ENCODE measurements around the gene ELL. TPM values are rescaled to one million over a fixed set of nuclear protein-coding genes. Genes with fewer than 3 reads are reported as not detected.

The ELL gene
- total RNA-seq, 1 donor from 2014 or later, result 16.0 TPM

GRCh38 chr19:18518639-18519038, 3.2 kb downstream of the ELL start:
- no peak overlapping the region for H3K27ac Mint-ChIP-seq (ENCODE audit: unreplicated experiment)
- DNase-seq (ENCODE audit: low read depth) (no peak), FAIRE-seq (no peak)
- Histone ChIP-seq H3K27ac (ENCODE audit: low read depth, low read length) (no peak overlapping the region), H3K4me1 (ENCODE audit: insufficient read depth, low read length) (peaks cover 26% of the 10 kb centered on the region), H3K4me3 (ENCODE audit: insufficient read depth, low read depth, low read length) (no peak overlapping the region), H3K79me2 (ENCODE audit: insufficient read depth, low read length) (peaks cover 79% of the 10 kb centered on the region), H2AFZ (ENCODE audit: low read depth, low read length) (no peak overlapping the region), H4K20me1 (ENCODE audit: insufficient read depth, low read length) (peaks cover 68% of the 10 kb centered on the region), H3K27me3 (ENCODE audit: insufficient read depth, low read length) (no peaks in the 10 kb centered on the region), H3K4me2 (ENCODE audit: low read length) (no peak overlapping the region), H3K9me3 (ENCODE audit: insufficient read depth, low read depth, low read length) (no peaks in the 10 kb centered on the region), H3K9ac (ENCODE audit: low read length) (no peak overlapping the region), H3K36me3 (ENCODE audit: insufficient read depth, low read length) (no peaks in the 10 kb centered on the region)
- no peak overlapping the region for H3K4me3 Mint-ChIP-seq (ENCODE audit: unreplicated experiment)
- no peaks in the 10 kb centered on the region for H3K9me3 Mint-ChIP-seq (ENCODE audit: unreplicated experiment)
- TF ChIP-seq, protein P1, sequence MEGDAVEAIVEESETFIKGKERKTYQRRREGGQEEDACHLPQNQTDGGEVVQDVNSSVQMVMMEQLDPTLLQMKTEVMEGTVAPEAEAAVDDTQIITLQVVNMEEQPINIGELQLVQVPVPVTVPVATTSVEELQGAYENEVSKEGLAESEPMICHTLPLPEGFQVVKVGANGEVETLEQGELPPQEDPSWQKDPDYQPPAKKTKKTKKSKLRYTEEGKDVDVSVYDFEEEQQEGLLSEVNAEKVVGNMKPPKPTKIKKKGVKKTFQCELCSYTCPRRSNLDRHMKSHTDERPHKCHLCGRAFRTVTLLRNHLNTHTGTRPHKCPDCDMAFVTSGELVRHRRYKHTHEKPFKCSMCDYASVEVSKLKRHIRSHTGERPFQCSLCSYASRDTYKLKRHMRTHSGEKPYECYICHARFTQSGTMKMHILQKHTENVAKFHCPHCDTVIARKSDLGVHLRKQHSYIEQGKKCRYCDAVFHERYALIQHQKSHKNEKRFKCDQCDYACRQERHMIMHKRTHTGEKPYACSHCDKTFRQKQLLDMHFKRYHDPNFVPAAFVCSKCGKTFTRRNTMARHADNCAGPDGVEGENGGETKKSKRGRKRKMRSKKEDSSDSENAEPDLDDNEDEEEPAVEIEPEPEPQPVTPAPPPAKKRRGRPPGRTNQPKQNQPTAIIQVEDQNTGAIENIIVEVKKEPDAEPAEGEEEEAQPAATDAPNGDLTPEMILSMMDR (IDR thresholded peaks at IDR 0.05; ENCODE audit: insufficient read depth, low read depth, low read length), result no peak
- no peak for TF ChIP-seq EZH2 (IDR thresholded peaks at IDR 0.05; ENCODE audit: insufficient read depth, low read length)
- H3K36me3 Mint-ChIP-seq (ENCODE audit: low read depth, unreplicated experiment), result peaks cover 2% of the 10 kb centered on the region
- peaks cover 18% of the 10 kb centered on the region for H3K4me1 Mint-ChIP-seq (ENCODE audit: low read depth, unreplicated experiment)
- H3K27me3 Mint-ChIP-seq (ENCODE audit: low read depth, unreplicated experiment), result no peaks in the 10 kb centered on the region

DNA sequence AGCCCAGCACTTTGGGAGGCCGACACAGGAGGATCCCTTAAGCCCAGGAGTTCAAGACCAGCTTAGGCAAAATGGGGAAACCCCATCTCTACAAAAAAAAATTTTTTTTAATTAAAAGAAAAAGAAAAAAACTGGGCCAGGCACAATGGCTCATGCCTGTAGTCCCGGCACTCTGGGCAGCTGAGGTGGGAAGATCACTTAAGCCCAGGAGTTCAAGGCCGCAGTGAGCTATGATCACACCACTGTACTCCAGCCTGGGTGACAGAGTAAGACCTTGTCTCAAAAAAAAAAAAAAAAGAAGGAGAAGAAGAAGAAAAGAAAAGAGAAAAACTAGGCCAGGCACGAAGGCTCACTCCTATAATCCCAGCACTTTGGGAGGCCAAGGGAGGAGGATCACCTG, 4.3 kb downstream of the ELL start:
- H3K79me2 ChIP-seq (ENCODE audit: insufficient read depth, low read length), result peaks cover 88% of the 10 kb centered on the region
- no peak for FAIRE-seq

GRCh38 chr19:18515959-18516358, 5.9 kb downstream of the ELL start:
- Histone ChIP-seq H3K4me2 (ENCODE audit: low read length) (no peak overlapping the region), H3K9ac (ENCODE audit: low read length) (no peak overlapping the region), H3K79me2 (ENCODE audit: insufficient read depth, low read length) (peaks cover 92% of the 10 kb centered on the region), H3K27me3 (ENCODE audit: insufficient read depth, low read length) (no peaks in the 10 kb centered on the region), H3K4me3 (ENCODE audit: insufficient read depth, low read depth, low read length) (no peak overlapping the region), H4K20me1 (ENCODE audit: insufficient read depth, low read length) (peaks cover 91% of the 10 kb centered on the region), H3K36me3 (ENCODE audit: insufficient read depth, low read length) (no peaks in the 10 kb centered on the region), H3K4me1 (ENCODE audit: insufficient read depth, low read length) (peaks cover 26% of the 10 kb centered on the region), H3K9me3 (ENCODE audit: insufficient read depth, low read depth, low read length) (no peaks in the 10 kb centered on the region), H2AFZ (ENCODE audit: low read depth, low read length) (no peak overlapping the region), H3K27ac (ENCODE audit: low read depth, low read length) (no peak overlapping the region)
- Mint-ChIP-seq H3K9me3 (ENCODE audit: unreplicated experiment) (no peaks in the 10 kb centered on the region), H3K4me3 (ENCODE audit: unreplicated experiment) (no peak overlapping the region), H3K36me3 (ENCODE audit: low read depth, unreplicated experiment) (peaks cover 3% of the 10 kb centered on the region), H3K27ac (ENCODE audit: unreplicated experiment) (no peak overlapping the region), H3K4me1 (ENCODE audit: low read depth, unreplicated experiment) (peaks cover 21% of the 10 kb centered on the region), H3K27me3 (ENCODE audit: low read depth, unreplicated experiment) (no peaks in the 10 kb centered on the region)
- FAIRE-seq (no peak), DNase-seq (ENCODE audit: low read depth) (no peak)
- no peak for TF ChIP-seq EZH2 (IDR thresholded peaks at IDR 0.05; ENCODE audit: insufficient read depth, low read length)
- TF ChIP-seq, protein P1 (IDR thresholded peaks at IDR 0.05; ENCODE audit: insufficient read depth, low read depth, low read length), result no peak

More for the DNA sequence above, 4.3 kb downstream of the ELL start:
- H3K27ac Mint-ChIP-seq (ENCODE audit: unreplicated experiment), result no peak overlapping the region
- TF ChIP-seq, protein P1 (IDR thresholded peaks at IDR 0.05; ENCODE audit: insufficient read depth, low read depth, low read length), result no peak
- TF ChIP-seq EZH2 (IDR thresholded peaks at IDR 0.05; ENCODE audit: insufficient read depth, low read length), result no peak
- no peaks in the 10 kb centered on the region for H3K27me3 Mint-ChIP-seq (ENCODE audit: low read depth, unreplicated experiment)
- peaks cover 79% of the 10 kb centered on the region for H4K20me1 ChIP-seq (ENCODE audit: insufficient read depth, low read length)
- H3K9me3 ChIP-seq (ENCODE audit: insufficient read depth, low read depth, low read length), result no peaks in the 10 kb centered on the region
- H3K4me1 ChIP-seq (ENCODE audit: insufficient read depth, low read length), result peaks cover 26% of the 10 kb centered on the region
- DNase-seq (ENCODE audit: low read depth), result no peak
- H3K4me3 Mint-ChIP-seq (ENCODE audit: unreplicated experiment), result no peak overlapping the region
- H3K9me3 Mint-ChIP-seq (ENCODE audit: unreplicated experiment), result no peaks in the 10 kb centered on the region
- H3K4me2 ChIP-seq (ENCODE audit: low read length), result no peak overlapping the region
- H3K4me3 ChIP-seq (ENCODE audit: insufficient read depth, low read depth, low read length), result no peak overlapping the region
- H3K4me1 Mint-ChIP-seq (ENCODE audit: low read depth, unreplicated experiment), result peaks cover 21% of the 10 kb centered on the region
- no peaks in the 10 kb centered on the region for H3K36me3 ChIP-seq (ENCODE audit: insufficient read depth, low read length)
- H2AFZ ChIP-seq (ENCODE audit: low read depth, low read length), result no peak overlapping the region
- H3K27ac ChIP-seq (ENCODE audit: low read depth, low read length), result no peak overlapping the region
- H3K36me3 Mint-ChIP-seq (ENCODE audit: low read depth, unreplicated experiment), result peaks cover 3% of the 10 kb centered on the region
- H3K9ac ChIP-seq (ENCODE audit: low read length), result no peak overlapping the region
- no peaks in the 10 kb centered on the region for H3K27me3 ChIP-seq (ENCODE audit: insufficient read depth, low read length)
